GM19043 (cell line): Measurements from ENCODE around the gene NCOA4.
"Not testable (repeated sequence)": the region's sequence is repeated elsewhere in the genome, so short reads cannot be mapped to it uniquely, and the experiment has no call there.

Experiments used
- ATAC-seq: cut with Tn5 transposase; IDR thresholded peaks from one replicate; pipeline ENCODE4 v1.9.1; 2021; ENCODE audit warnings: low read depth; ENCODE audit not compliant: unreplicated experiment

The NCOA4 gene

GRCh38 chr10:46052791-46053375, 22.5 kb upstream of the NCOA4 start:
- no peak for ATAC-seq

- ATAC-seq: no peak
Measured at GRCh38 chr10:46052057-46052790, 21.8 kb upstream of the NCOA4 start.

- no peak for ATAC-seq
Measured at GRCh38 chr10:46050941-46051623, 20.7 kb upstream of the NCOA4 start.

GRCh38 chr10:46049497-46049831, 19.0 kb upstream of the NCOA4 start:
- not testable (repeated sequence) for ATAC-seq

GRCh38 chr10:46048152-46048551, 17.7 kb upstream of the NCOA4 start:
- no peak for ATAC-seq

GRCh38 chr10:46046261-46046660, 15.8 kb upstream of the NCOA4 start, which contains the start of gene MSMB:
TSS of gene MSMB (minus strand) at chr10:46046269. CDS start at chr10:46046237, 32 bp downstream.
- no peak for ATAC-seq

GRCh38 chr10:46042527-46042926, 12.1 kb upstream of the NCOA4 start:
- no peak for ATAC-seq

GRCh38 chr10:46040004-46040403, 9.6 kb upstream of the NCOA4 start:
- ATAC-seq: no peak

GRCh38 chr10:46037107-46037825, 6.8 kb upstream of the NCOA4 start:
- ATAC-seq: no peak

GRCh38 chr10:46035923-46036849, 5.8 kb upstream of the NCOA4 start:
- ATAC-seq: no peak

GRCh38 chr10:46033602-46034011, 3.2 kb upstream of the NCOA4 start:
- ATAC-seq: no peak

- ATAC-seq: no peak
Measured at GRCh38 chr10:46031648-46032532, 1.5 kb upstream of the NCOA4 start.

- ATAC-seq: no peak
Measured at GRCh38 chr10:46029461-46030030, 877 bp downstream of the NCOA4 start.

- ATAC-seq: peak; percentile 38
Measured at GRCh38 chr10:46028584-46029460, 1.6 kb downstream of the NCOA4 start.

- no peak for ATAC-seq
Measured at GRCh38 chr10:46026106-46026505, 4.3 kb downstream of the NCOA4 start.

- no peak for ATAC-seq
Measured at GRCh38 chr10:46025406-46025805, 5.0 kb downstream of the NCOA4 start.

- ATAC-seq: no peak
Measured at GRCh38 chr10:46024948-46025347, 5.5 kb downstream of the NCOA4 start.
